SK-N-SH (cell line): ENCODE results near the gene ZSWIM1. TPM values are rescaled to one million over a fixed set of nuclear protein-coding genes. Genes with fewer than 3 reads are reported as not detected.
A peak's percentile ranks its signal among the peaks of the same experiment; 100 is the strongest.

Source experiments
- CTCF ChIA-PET: fragments of 300-600, 350-600 bp; formaldehyde crosslinking; extraction: SDS; loops from one replicate; lab custom pipeline; 2021; lab: Yijun Ruan, JAX
- POLR2A ChIA-PET: fragments of 350-600 bp; sonication (Branson Sonifier 250); formaldehyde crosslinking; extraction: SDS; loops from one replicate; lab custom pipeline; 2020; ENCODE audit warnings: antibody characterized with exemption, inconsistent platforms; lab: Yijun Ruan, JAX
- DNase-seq: peaks from one replicate; pipeline ENCODE4 v3.0.0; 2012
- H2AFZ ChIP-seq: fragments of 200-600 bp; sonication (generic); 2 replicates; pipeline ENCODE4 v1.8.1; 2016; ENCODE audit warnings: antibody characterized with exemption, mild to moderate bottlenecking, low read depth
- H3F3A ChIP-seq: fragments of 200-600 bp; sonication (generic); replicated peaks from 2 replicates; pipeline ENCODE3; 2016; ENCODE audit warnings: antibody characterized with exemption, mild to moderate bottlenecking; ENCODE audit not compliant: insufficient read depth
- H3K27ac ChIP-seq, 2 experiments: fragments of 200-500 bp in 1 of 2; fragments of 200-600 bp in 1 of 2; sonication (Bioruptor generic) in 1 of 2; sonication (generic), shearing (Covaris generic) in 1 of 2; 2 replicates each; pipeline versions ENCODE4 v1.5.1 to v1.6.1; 2014 to 2016; ENCODE audit warnings: low read depth in 2 of 2, inconsistent platforms in 1 of 2, low read length in 1 of 2, mild to moderate bottlenecking in 1 of 2, mixed read lengths in 1 of 2
- H3K27me3 ChIP-seq: fragments of 200-600 bp; sonication (generic), shearing (Covaris generic); 2 replicates; pipeline ENCODE4 v1.6.1; 2016; ENCODE audit warnings: mixed run types; ENCODE audit not compliant: insufficient read depth
- H3K36me3 ChIP-seq, 2 experiments: fragments of 200-500 bp in 1 of 2; fragments of 200-600 bp in 1 of 2; sonication (Bioruptor generic) in 1 of 2; sonication (generic) in 1 of 2; replicated peaks in 1 of 2; 2 replicates each; pipeline versions ENCODE3 to v1.5.1; 2014 to 2016; ENCODE audit warnings: low read length in 1 of 2, mild to moderate bottlenecking in 1 of 2; ENCODE audit not compliant: insufficient read depth in 2 of 2, control insufficient read depth in 1 of 2
- H3K4me1 ChIP-seq, 2 experiments: fragments of 200-500 bp in 1 of 2; fragments of 200-600 bp in 1 of 2; sonication (Bioruptor generic) in 1 of 2; sonication (generic), shearing (Covaris generic) in 1 of 2; 2 replicates each; pipeline versions ENCODE4 v1.5.1 to v1.6.1; 2014 to 2016; ENCODE audit warnings: low read depth in 1 of 2, low read length in 1 of 2, mixed run types in 1 of 2; ENCODE audit not compliant: insufficient read depth in 2 of 2, control insufficient read depth in 1 of 2
- H3K4me2 ChIP-seq: fragments of 200-600 bp; sonication (generic), shearing (Covaris generic); 2 replicates; pipeline ENCODE4 v1.6.1; 2017; ENCODE audit warnings: mixed run types
- H3K4me3 ChIP-seq, 2 experiments: fragments of 200-500 bp in 1 of 2; fragments of 200-600 bp in 1 of 2; sonication (Bioruptor generic) in 1 of 2; sonication (generic), shearing (Covaris generic) in 1 of 2; 2 replicates each; pipeline versions ENCODE4 v1.5.1 to v1.8.1; 2014 to 2016; ENCODE audit warnings: low read depth in 2 of 2, inconsistent platforms in 1 of 2, low read length in 1 of 2, mild to moderate bottlenecking in 1 of 2, mixed read lengths in 1 of 2, moderate library complexity in 1 of 2
- H3K79me2 ChIP-seq: fragments of 200-600 bp; sonication (generic); 2 replicates; pipeline ENCODE4 v1.8.1; 2017; ENCODE audit warnings: mild to moderate bottlenecking; ENCODE audit not compliant: insufficient read depth
- H3K9ac ChIP-seq: fragments of 200-600 bp; sonication (generic); 2 replicates; pipeline ENCODE4 v1.6.1; 2017; ENCODE audit warnings: mixed run types
- H3K9me2 ChIP-seq: fragments of 200-600 bp; sonication (generic); 2 replicates; pipeline ENCODE4 v1.6.1; 2017; ENCODE audit warnings: mixed run types
- H3K9me3 ChIP-seq: fragments of 200-600 bp; sonication (generic); 2 replicates; pipeline ENCODE4 v1.6.1; 2017; ENCODE audit warnings: mixed run types, mild to moderate bottlenecking, moderate library complexity
- H4K20me1 ChIP-seq: fragments of 200-600 bp; sonication (generic); 2 replicates; pipeline ENCODE4 v1.6.1; 2017; ENCODE audit warnings: mild to moderate bottlenecking, mixed run types; ENCODE audit not compliant: insufficient read depth
- CHD2 ChIP-seq: fragments of 150-350 bp; IDR thresholded peaks from 2 replicates; pipeline ENCODE4 v1.6.1; 2018; ENCODE audit warnings: low read length; ENCODE audit not compliant: partially characterized antibody
- CTCF ChIP-seq: fragments of 200-600 bp; sonication (generic); IDR thresholded peaks from 2 replicates; pipeline ENCODE4 v1.6.1; 2017; ENCODE audit warnings: antibody characterized with exemption, mild to moderate bottlenecking, moderate library complexity
- EP300 ChIP-seq, 2 experiments: IDR thresholded peaks; 2 replicates each; pipeline versions ENCODE4 v1.4.0 to v1.6.1; 2012; ENCODE audit warnings: borderline replicate concordance in 1 of 2, low read depth in 1 of 2, low read length in 1 of 2
- FOSL2 ChIP-seq: IDR thresholded peaks from 2 replicates; pipeline ENCODE4 v1.4.0; 2012; ENCODE audit warnings: low read depth, mild to moderate bottlenecking, moderate library complexity, borderline replicate concordance
- GATA2 ChIP-seq: sonication (generic); formaldehyde crosslinking; IDR thresholded peaks from 2 replicates; pipeline ENCODE4 v1.5.0; 2020; ENCODE audit warnings: mild to moderate bottlenecking, missing genetic modification reagents
- NRF1 ChIP-seq: IDR thresholded peaks from 2 replicates; pipeline ENCODE4 v1.6.1; 2012; ENCODE audit warnings: low read depth, mild to moderate bottlenecking, low read length
- PBX3 ChIP-seq: IDR thresholded peaks from 2 replicates; pipeline ENCODE4; 2012
- RCOR1 ChIP-seq: fragments of 150-350 bp; IDR thresholded peaks from 2 replicates; pipeline ENCODE4 v1.6.1; 2017; ENCODE audit warnings: antibody characterized with exemption, low read length
- RFX5 ChIP-seq: IDR thresholded peaks from 2 replicates; pipeline ENCODE4 v1.6.1; 2012; ENCODE audit warnings: mild to moderate bottlenecking, improper control_type of control experiment, low read length
- RXRA ChIP-seq: IDR thresholded peaks from 2 replicates; pipeline ENCODE4 v1.4.0; 2012; ENCODE audit warnings: low read depth, mild to moderate bottlenecking, borderline replicate concordance
- SIN3A ChIP-seq: IDR thresholded peaks from 2 replicates; pipeline ENCODE4 v1.6.1; 2012; ENCODE audit warnings: low read depth, mild to moderate bottlenecking, low read length, moderate library complexity, borderline replicate concordance
- TEAD4 ChIP-seq: IDR thresholded peaks from 2 replicates; pipeline ENCODE4 v1.4.0; 2012; ENCODE audit warnings: mild to moderate bottlenecking, borderline replicate concordance; ENCODE audit not compliant: insufficient read depth
- YY1 ChIP-seq: IDR thresholded peaks from 2 replicates; pipeline ENCODE4 v1.4.0; 2012; ENCODE audit warnings: low read depth, mild to moderate bottlenecking
- WGBS: methylation state at CpG from one replicate; pipeline ENCODE4 v1.1.6; 2017; ENCODE audit warnings: low lambda C conversion rate; 5-methylcytosine and 5-hydroxymethylcytosine counted together
- polyA plus RNA-seq, 3 experiments: library from polyadenylated mRNA; depleted of rRNA; stranded (reverse); fragments of >200 nt; gene quantifications; 2 replicates each; pipeline ENCODE4 v1.2.3, GENCODE V29; 2012
- TF ChIP-seq, protein P1 (sequence below): IDR thresholded peaks from 2 replicates; pipeline ENCODE4 v1.4.0; 2012; ENCODE audit warnings: low read depth, borderline replicate concordance
- TF ChIP-seq, protein P2 (sequence below): fragments of 150-350 bp; IDR thresholded peaks from 2 replicates; pipeline ENCODE4 v1.6.1; 2017; ENCODE audit warnings: antibody characterized with exemption, low read length, low read depth, borderline replicate concordance
- TF ChIP-seq, protein P3 (sequence below): IDR thresholded peaks from 2 replicates; pipeline ENCODE4 v1.6.1; 2012; ENCODE audit warnings: mild to moderate bottlenecking, low read depth, low read length, moderate library complexity

Gene ZSWIM1
- polyA plus RNA-seq, 1 of the 3 experiments (the other 2 are of a cell fraction): 1.8 TPM

- TF ChIP-seq PBX3 (no peak), TEAD4 (no peak), CHD2 (no peak), GATA2 (CRISPR knock-in tag) (no peak), YY1 (no peak)
- TF ChIP-seq, protein P1, sequence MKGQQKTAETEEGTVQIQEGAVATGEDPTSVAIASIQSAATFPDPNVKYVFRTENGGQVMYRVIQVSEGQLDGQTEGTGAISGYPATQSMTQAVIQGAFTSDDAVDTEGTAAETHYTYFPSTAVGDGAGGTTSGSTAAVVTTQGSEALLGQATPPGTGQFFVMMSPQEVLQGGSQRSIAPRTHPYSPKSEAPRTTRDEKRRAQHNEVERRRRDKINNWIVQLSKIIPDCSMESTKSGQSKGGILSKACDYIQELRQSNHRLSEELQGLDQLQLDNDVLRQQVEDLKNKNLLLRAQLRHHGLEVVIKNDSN: no peak
- TF ChIP-seq, protein P2, sequence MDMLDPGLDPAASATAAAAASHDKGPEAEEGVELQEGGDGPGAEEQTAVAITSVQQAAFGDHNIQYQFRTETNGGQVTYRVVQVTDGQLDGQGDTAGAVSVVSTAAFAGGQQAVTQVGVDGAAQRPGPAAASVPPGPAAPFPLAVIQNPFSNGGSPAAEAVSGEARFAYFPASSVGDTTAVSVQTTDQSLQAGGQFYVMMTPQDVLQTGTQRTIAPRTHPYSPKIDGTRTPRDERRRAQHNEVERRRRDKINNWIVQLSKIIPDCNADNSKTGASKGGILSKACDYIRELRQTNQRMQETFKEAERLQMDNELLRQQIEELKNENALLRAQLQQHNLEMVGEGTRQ: no peak
Measured at GRCh38 chr20:45835329-45835765, 45.7 kb upstream of the ZSWIM1 start (continued).

GRCh38 chr20:45835825-45836224 is 45.2 kb upstream of the ZSWIM1 start:
- POLR2A ChIA-PET: no interaction called here
- CTCF ChIA-PET: interaction anchor here (1.0 kb wide), 2 partner anchors 11 to 19 kb away, joined by 3 to 4 read pairs; no protein-coding TSS in a partner anchor

More at GRCh38 chr20:45835825-45836224, 45.2 kb upstream of the ZSWIM1 start:
- Histone ChIP-seq H3K9me3 (no peaks in the 10 kb centered on the region), H3K36me3 (peaks cover 8 to 11% of the 10 kb centered on the region in 2 experiments), H3K79me2 (peaks cover 29% of the 10 kb centered on the region), H3K27ac (no peak overlapping the region), H2AFZ (no peak overlapping the region), H4K20me1 (no peaks in the 10 kb centered on the region), H3F3A (peaks cover 15% of the 10 kb centered on the region), H3K27me3 (no peaks in the 10 kb centered on the region), H3K4me3 (peak overlapping the region in 1 of 2 experiments; percentile 85; a peak in 2 of 4 replicates), H3K9ac (peak overlapping the region; percentile 6; the same call in 1 of the 2 replicates), H3K9me2 (no peaks in the 10 kb centered on the region), H3K4me1 (peaks cover 8 to 31% of the 10 kb centered on the region in 2 experiments; a peak in 3 of 4 replicates), H3K4me2 (peak overlapping the region; percentile 97)
- TF ChIP-seq EP300 (IDR thresholded peaks at IDR 0.05; ENCODE audit: borderline replicate concordance in 1 of 2, low read depth in 1 of 2, low read length in 1 of 2) (no peak), RXRA (no peak), SIN3A (no peak), NRF1 (no peak), GATA2 (CRISPR knock-in tag) (no peak), RFX5 (no peak), FOSL2 (no peak), TEAD4 (no peak), CTCF (no peak), RCOR1 (no peak)
- TF ChIP-seq, protein P3, sequence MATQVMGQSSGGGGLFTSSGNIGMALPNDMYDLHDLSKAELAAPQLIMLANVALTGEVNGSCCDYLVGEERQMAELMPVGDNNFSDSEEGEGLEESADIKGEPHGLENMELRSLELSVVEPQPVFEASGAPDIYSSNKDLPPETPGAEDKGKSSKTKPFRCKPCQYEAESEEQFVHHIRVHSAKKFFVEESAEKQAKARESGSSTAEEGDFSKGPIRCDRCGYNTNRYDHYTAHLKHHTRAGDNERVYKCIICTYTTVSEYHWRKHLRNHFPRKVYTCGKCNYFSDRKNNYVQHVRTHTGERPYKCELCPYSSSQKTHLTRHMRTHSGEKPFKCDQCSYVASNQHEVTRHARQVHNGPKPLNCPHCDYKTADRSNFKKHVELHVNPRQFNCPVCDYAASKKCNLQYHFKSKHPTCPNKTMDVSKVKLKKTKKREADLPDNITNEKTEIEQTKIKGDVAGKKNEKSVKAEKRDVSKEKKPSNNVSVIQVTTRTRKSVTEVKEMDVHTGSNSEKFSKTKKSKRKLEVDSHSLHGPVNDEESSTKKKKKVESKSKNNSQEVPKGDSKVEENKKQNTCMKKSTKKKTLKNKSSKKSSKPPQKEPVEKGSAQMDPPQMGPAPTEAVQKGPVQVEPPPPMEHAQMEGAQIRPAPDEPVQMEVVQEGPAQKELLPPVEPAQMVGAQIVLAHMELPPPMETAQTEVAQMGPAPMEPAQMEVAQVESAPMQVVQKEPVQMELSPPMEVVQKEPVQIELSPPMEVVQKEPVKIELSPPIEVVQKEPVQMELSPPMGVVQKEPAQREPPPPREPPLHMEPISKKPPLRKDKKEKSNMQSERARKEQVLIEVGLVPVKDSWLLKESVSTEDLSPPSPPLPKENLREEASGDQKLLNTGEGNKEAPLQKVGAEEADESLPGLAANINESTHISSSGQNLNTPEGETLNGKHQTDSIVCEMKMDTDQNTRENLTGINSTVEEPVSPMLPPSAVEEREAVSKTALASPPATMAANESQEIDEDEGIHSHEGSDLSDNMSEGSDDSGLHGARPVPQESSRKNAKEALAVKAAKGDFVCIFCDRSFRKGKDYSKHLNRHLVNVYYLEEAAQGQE: no peak
- DNase-seq: no peak
- WGBS: 96% methylated on average over 5 of the region's 5 CpGs
